A172 (cell line): ENCODE measurements around the gene TPGS1. TPM values are rescaled to one million over a fixed set of nuclear protein-coding genes. Genes with fewer than 3 reads are reported as not detected.

ENCODE experiments used
- DNase-seq: peaks from one replicate; pipeline ENCODE4 v3.0.0-alpha.2; 2015; ENCODE audit warnings: low spot score
- total RNA-seq: library from RNA; depleted of rRNA; stranded (reverse); fragments of >200 nt; shearing (Covaris generic); gene quantifications from 2 replicates; pipeline ENCODE4 v1.2.3, GENCODE V29; 2014

TPGS1 gene
- total RNA-seq, 1 experiment from 2014 or later, result 44.3 TPM

DNA sequence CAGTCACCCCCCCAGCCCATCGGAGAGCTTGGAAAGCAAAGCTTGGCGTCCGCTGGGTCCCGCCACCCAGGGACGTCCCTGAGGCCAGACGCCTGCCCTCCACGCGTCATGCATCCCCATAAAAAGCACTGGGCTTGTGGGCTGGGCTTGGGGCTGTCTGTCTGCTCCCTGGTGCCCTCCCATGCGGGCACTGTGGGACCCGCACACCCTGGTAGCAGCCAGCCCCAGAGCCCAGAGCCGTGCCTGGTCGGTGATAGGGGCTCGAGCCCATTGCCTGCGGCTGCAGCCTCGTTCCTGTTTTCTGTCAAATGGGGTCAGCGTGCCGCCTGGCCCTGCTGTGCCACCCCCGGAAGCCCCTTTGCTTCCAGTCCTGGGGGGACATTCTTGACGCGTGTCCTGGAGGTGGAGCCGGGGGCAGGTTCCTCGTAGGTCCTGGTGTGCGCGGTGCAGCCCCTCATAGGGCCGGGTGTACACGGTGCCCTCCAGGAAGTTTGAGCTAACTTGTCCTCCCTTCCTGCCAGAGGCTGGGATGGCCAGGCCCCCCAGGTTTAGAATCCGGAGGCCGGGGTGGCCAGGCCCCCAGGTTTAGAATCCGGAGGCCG lies 32.2 kb downstream of the TPGS1 start:
- DNase-seq, result no peak

- DNase-seq, result no peak
These were observed 33.8 kb downstream of the TPGS1 start for GRCh38 chr19:540867-541637.

DNA sequence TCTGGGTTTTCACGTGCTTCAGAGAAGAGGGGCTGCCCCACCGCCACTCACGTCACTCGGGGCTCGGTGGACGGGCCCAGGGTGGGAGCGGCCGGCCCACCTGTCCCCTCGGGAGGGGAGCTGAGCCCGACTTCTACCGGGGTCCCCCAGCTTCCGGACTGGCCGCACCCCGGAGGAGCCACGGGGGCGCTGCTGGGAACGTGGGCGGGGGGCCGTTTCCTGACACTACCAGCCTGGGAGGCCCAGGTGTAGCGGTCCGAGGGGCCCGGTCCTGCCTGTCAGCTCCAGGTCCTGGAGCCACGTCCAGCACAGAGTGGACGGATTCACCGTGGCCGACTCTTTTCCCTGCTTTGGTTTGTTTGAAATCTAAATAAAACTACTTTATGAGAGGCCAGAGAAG lies 34.4 kb downstream of the TPGS1 start:
- DNase-seq, result no peak

GRCh38 chr19:542173-542866 lies 35.0 kb downstream of the TPGS1 start:
- DNase-seq, result no peak

GRCh38 chr19:543910-544608 lies 36.8 kb downstream of the TPGS1 start, which contains the start of gene GZMM:
GZMM (plus strand) TSS chr19:544053; CDS start chr19:544072, 19 bp downstream.
- DNase-seq, result no peak

DNA sequence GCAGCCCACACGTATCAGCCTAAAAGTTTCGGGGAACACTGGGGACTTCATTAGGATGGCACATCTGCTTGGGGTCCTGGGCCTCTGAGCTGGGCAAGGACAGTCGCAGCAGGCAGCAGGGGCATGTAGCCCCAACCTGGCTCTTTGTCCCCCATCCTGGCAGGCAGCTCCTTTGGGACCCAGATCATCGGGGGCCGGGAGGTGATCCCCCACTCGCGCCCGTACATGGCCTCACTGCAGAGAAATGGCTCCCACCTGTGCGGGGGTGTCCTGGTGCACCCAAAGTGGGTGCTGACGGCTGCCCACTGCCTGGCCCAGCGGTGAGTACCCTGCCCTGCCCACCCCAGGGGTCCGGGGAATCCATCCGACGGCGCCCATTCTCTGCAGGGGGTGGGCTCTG lies 39.8 kb downstream of the TPGS1 start:
- DNase-seq, result no peak

DNA sequence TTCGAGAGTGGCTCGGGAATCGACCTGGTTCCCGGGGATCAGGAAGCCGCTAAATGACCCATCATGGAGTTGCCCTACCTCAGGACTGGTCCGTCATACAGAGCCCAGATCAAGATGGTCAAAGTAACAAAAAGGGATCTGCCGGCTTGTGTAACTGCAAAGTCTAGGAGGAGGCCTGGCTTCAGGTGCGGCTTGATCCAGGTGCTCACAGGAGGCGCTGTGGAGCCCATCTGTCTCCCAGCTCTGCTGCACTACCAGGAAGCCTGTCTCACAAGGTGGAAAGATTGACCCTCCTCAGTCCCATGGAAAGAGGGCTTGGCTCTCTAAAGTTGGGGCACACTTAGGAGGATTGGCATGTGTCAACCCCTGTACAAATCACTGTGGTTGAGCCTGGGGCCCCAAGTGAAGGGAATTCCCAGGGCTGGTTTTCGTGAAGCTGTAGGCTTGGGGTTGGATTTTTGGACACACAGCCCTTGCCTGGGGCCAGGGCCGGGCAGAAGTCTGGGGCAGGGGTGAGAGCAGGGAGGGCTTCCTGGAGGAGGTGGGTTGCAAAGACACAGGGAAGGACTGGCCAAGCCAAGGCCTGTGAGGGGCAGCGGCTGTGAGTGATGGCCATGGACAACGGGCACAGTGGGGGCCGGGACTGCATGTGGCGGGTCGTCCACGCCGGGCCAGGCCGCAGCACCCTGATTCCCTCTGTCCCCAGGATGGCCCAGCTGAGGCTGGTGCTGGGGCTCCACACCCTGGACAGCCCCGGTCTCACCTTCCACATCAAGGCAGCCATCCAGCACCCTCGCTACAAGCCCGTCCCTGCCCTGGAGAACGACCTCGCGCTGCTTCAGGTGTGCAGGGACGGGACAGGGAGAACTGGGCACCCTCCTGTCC lies 40.8 kb downstream of the TPGS1 start:
- no peak for DNase-seq

DNA sequence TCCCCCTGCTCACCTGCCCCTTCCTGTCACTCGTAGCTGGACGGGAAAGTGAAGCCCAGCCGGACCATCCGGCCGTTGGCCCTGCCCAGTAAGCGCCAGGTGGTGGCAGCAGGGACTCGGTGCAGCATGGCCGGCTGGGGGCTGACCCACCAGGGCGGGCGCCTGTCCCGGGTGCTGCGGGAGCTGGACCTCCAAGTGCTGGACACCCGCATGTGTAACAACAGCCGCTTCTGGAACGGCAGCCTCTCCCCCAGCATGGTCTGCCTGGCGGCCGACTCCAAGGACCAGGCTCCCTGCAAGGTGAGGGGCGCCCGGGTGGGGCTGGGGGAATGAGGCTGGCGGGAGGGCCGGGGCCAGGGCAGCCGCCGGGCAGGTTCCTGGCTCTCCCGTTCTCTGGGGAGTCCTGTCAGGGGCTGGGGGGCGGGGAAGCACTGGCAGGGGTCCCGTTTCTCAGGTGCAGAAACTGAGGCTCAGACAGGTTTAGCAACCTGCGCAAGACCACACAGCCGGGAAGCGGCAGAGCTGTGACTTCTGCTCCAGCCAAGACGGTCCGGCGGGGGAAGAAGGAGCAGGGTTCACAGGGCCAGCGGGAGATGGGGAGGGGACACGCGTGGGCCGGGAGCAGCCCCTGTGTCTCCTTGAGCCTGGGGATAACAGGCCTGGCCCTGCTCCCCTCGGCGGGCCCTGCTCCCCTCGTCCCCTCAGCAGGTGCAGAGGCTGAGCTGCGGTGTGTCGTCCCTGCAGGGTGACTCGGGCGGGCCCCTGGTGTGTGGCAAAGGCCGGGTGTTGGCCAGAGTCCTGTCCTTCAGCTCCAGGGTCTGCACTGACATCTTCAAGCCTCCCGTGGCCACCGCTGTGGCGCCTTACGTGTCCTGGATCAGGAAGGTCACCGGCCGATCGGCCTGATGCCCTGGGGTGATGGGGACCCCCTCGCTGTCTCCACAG lies 41.9 kb downstream of the TPGS1 start:
- DNase-seq, result no peak

DNA sequence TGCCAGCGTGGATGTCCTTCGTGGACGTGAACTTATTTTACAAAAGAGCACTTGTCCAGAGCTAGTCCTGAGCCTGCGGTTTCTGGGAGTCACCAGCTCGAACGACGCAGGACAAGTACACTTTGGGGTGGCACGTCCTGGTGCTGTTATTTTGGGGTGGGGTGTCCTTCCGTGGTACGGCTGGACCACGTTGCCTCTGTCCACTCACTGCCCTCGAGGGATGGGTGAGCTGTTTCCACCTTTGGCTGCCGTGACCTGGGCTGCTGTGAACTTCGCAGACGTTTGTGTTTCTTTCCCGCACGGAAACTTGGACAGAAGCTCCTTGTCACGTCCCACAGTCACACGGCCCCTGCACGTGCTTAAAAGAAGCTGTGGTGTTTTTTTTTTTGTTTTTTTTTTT lies 47.5 kb downstream of the TPGS1 start:
- DNase-seq, result no peak

GRCh38 chr19:555474-555808 lies 48.1 kb downstream of the TPGS1 start:
- DNase-seq, result no peak

DNA sequence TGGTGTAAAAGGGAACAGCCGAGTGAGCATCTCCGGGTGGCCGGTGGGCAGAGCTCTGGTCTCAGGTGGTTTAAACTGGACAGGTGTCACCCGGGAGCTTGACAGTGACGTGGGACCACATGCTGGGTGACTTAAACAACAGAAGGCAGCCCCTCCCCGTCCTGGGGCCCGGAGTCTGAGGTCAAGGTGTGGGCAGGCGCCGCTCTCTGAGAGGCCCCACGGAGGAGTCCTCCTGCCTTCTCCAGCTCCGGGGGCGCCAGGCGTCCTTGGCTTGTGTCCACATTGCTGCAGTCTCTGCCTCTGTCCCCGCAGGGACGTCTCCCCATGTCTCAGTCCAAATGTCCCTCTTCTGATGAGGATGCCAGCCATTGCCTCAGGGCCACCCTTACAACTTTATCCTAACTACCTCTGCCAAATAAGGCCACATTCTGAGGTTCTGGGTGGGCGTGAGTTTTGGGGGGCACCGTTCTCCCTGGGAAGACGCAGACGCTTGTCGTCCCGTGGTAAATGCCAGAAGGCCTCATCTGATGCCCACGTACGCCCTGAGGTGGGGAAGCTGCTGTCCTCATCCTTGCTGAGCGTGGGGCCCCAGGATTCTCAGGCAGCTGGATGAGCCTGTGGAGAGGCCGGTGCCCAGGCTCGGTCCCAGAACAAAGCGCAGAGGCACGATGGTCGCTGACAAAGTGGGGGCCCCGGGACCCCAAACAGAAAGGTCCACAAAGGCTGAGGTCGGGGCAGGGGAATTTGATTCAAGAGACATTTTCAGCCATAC lies 49.5 kb downstream of the TPGS1 start:
- no peak for DNase-seq

- DNase-seq, result no peak
These were observed 51.6 kb downstream of the TPGS1 start for GRCh38 chr19:558770-559439.

- no peak for DNase-seq
These were observed 52.8 kb downstream of the TPGS1 start for GRCh38 chr19:560121-560520.

- no peak for DNase-seq
These were observed 59.1 kb downstream of the TPGS1 start for GRCh38 chr19:566403-566802.

GRCh38 chr19:566844-567243 lies 59.5 kb downstream of the TPGS1 start:
- DNase-seq, result no peak

DNA sequence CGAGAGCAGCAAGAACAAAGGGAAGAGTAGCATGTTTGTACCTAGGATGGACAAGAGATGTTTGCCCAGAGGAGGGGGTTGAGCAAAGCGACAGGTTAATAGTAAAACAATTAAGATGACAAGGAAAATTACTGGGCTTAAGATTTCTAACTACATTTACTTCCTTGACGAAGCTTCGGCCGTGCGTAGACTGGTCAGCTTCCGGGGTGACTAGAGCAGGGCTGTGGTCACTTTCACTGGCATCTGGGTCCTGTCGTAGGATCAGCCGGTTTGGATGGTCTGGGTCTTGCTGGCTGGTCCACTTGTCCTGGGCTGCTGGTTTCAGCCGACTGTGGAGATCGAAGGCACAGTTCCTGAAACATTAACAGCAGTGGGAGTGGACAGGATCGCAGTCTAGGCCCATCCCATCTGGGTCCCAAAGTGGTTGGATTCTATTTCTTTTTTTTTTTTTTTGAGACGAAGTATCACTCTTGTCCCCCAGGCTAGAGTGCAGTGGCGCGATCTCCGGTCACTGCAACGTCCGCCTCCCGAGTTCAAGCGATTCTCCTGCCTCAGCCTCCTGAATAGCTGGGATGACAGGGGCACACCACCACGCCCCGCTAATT lies 60.1 kb downstream of the TPGS1 start:
- no peak for DNase-seq
